Hepatocyte (in vitro differentiated cells): ENCODE data around the gene PCDH9.

Source experiments
- EZH2 ChIP-seq: fragments of 200-600 bp; sonication (generic); IDR thresholded peaks from 2 replicates; pipeline ENCODE4 v1.6.1; 2016; ENCODE audit warnings: antibody characterized with exemption, mild to moderate bottlenecking, borderline replicate concordance
- EZH2phosphoT487 ChIP-seq: fragments of 200-600 bp; sonication (generic); IDR thresholded peaks from one replicate; pipeline ENCODE4 v1.6.1; 2018; ENCODE audit warnings: antibody characterized with exemption, mild to moderate bottlenecking, low read depth, moderate library complexity; ENCODE audit not compliant: unreplicated experiment, severe bottlenecking
- TF ChIP-seq, protein P1 (sequence below): fragments of 200-600 bp; sonication (generic); IDR thresholded peaks from 2 replicates; pipeline ENCODE4 v1.5.1; 2016; ENCODE audit warnings: antibody characterized with exemption, mild to moderate bottlenecking; ENCODE audit not compliant: poor library complexity

DNA sequence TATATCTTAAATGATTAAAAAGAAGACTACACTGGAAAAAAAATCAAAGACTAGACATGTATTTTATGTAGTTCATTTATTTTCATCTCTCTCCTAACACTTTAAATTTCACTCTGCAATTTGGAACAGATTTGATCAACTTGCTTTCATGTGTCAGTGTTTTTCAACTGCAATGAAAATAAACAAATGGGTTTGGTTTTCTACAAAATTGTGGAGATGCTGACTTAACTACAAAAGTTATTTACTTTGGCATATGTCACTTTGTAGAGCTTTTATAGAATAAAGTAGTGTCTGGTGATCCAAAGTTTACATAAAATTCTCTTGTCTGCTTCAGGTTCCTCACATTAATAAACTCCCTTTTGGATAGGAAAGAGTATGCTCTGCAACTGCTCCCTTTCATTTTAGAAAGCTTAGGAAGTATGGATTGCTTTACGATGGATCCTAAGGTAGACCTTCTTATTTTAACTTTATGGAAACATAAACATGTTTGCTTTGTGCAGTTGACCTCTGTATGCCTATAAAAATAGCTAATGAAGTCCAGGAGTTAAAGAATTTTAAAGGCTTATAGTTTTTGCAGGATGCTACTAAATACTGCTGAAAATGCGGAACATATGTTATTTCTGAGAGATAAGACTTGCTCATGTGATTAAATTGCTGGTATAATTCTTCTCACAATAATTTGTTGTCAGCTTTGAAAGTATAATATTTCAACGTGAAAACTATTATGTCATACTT, 815.9 kb downstream of the PCDH9 start:
- TF ChIP-seq, protein P1, sequence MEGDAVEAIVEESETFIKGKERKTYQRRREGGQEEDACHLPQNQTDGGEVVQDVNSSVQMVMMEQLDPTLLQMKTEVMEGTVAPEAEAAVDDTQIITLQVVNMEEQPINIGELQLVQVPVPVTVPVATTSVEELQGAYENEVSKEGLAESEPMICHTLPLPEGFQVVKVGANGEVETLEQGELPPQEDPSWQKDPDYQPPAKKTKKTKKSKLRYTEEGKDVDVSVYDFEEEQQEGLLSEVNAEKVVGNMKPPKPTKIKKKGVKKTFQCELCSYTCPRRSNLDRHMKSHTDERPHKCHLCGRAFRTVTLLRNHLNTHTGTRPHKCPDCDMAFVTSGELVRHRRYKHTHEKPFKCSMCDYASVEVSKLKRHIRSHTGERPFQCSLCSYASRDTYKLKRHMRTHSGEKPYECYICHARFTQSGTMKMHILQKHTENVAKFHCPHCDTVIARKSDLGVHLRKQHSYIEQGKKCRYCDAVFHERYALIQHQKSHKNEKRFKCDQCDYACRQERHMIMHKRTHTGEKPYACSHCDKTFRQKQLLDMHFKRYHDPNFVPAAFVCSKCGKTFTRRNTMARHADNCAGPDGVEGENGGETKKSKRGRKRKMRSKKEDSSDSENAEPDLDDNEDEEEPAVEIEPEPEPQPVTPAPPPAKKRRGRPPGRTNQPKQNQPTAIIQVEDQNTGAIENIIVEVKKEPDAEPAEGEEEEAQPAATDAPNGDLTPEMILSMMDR, result no peak
- TF ChIP-seq EZH2phosphoT487, result peak; percentile 69
- no peak for TF ChIP-seq EZH2
